Thymus (tissue), 11 donors: Measurements from ENCODE around the gene CPXM1. TPM values are rescaled to one million over a fixed set of nuclear protein-coding genes. Genes with fewer than 3 reads are reported as not detected.

Experiments
- DNase-seq, 9 donors: peaks; one replicate each; pipeline ENCODE4 v3.0.0-alpha.2; 2013; ENCODE audit warnings: low spot score in 9 of 9, low read depth in 6 of 9, missing footprints in 1 of 9
- H3K27ac ChIP-seq, 2 donors: one replicate each; pipeline ENCODE4 v1.5.1; 2013; ENCODE audit warnings: control low read depth in 1 of 2, low read depth in 1 of 2, low read length in 1 of 2, mild to moderate bottlenecking in 1 of 2, moderate library complexity in 1 of 2
- H3K27me3 ChIP-seq, 2 donors: one replicate each; pipeline ENCODE4 v1.5.1; 2013; ENCODE audit warnings: low read length in 1 of 2; ENCODE audit not compliant: control insufficient read depth in 2 of 2, insufficient read depth in 1 of 2
- H3K36me3 ChIP-seq, 2 donors: one replicate each; pipeline ENCODE4 v1.5.1; 2013; ENCODE audit warnings: low read length in 1 of 2, mild to moderate bottlenecking in 1 of 2, moderate library complexity in 1 of 2; ENCODE audit not compliant: control insufficient read depth in 2 of 2, insufficient read depth in 2 of 2
- H3K4me1 ChIP-seq, 2 donors: one replicate each; pipeline ENCODE4 v1.5.1; 2013; ENCODE audit warnings: low read length in 2 of 2; ENCODE audit not compliant: control insufficient read depth in 2 of 2, insufficient read depth in 2 of 2
- H3K4me3 ChIP-seq, 2 donors: one replicate each; pipeline ENCODE4 v1.5.1; 2013; ENCODE audit warnings: low read length in 2 of 2, control low read depth in 1 of 2, mild to moderate bottlenecking in 1 of 2
- H3K9me3 ChIP-seq, 2 donors: one replicate each; pipeline ENCODE4 v1.5.1; 2013; ENCODE audit warnings: low read length in 1 of 2, mild to moderate bottlenecking in 1 of 2; ENCODE audit not compliant: control insufficient read depth in 2 of 2, insufficient read depth in 1 of 2
- WGBS: extraction: QIAGEN DNeasy Blood & Tissue Kit; methylation state at CpG from one replicate; pipeline ENCODE4 v1.1.7; 2013; 5-methylcytosine and 5-hydroxymethylcytosine counted together
- polyA plus RNA-seq: library from polyadenylated mRNA; stranded (reverse); fragments of 200-250 nt; gene quantifications from one replicate; pipeline ENCODE4 v1.2.3, GENCODE V29; 2013
- total RNA-seq: library from RNA; stranded (reverse); fragments of 120-200 nt; gene quantifications from one replicate; pipeline ENCODE4 v1.2.4, GENCODE V29; 2013
- donor health status: healthy.

CPXM1 gene
- total and polyA plus RNA-seq, 2 donors, result 11.9 to 14.1 TPM

- Histone ChIP-seq H3K27me3 (peaks cover 55 to 98% of the 10 kb centered on the region in 2 donors), H3K4me1 (peaks cover 10 to 11% of the 10 kb centered on the region in 2 donors), H3K27ac (no peak overlapping the region), H3K4me3 (peak overlapping the region in 1 of 2 donors; percentile 36), H3K36me3 (no peaks in the 10 kb centered on the region), H3K9me3 (peaks cover 0 to 1% of the 10 kb centered on the region in 2 donors)
- 3% methylated on average over 26 of the region's 26 CpGs for WGBS
- DNase-seq, result no peak
Measured at GRCh38 chr20:2751347-2751877, 49.0 kb downstream of the CPXM1 start.

GRCh38 chr20:2750491-2751251 is 49.8 kb downstream of the CPXM1 start:
- peaks cover 10 to 11% of the 10 kb centered on the region in 2 donors for H3K4me1 ChIP-seq
- peaks cover 0 to 1% of the 10 kb centered on the region in 2 donors for H3K9me3 ChIP-seq
- no peak overlapping the region for H3K27ac ChIP-seq
- H3K27me3 ChIP-seq, result peaks cover 55 to 98% of the 10 kb centered on the region in 2 donors
- H3K4me3 ChIP-seq, result no peak overlapping the region
- H3K36me3 ChIP-seq, result no peaks in the 10 kb centered on the region
- DNase-seq, result no peak
- WGBS, result 4% methylated on average over 34 of the region's 34 CpGs

- DNase-seq, result no peak
- WGBS, result 32% methylated on average over 30 of the region's 30 CpGs
- Histone ChIP-seq H3K9me3 (peaks cover 0 to 1% of the 10 kb centered on the region in 2 donors), H3K36me3 (no peaks in the 10 kb centered on the region), H3K27me3 (peaks cover 49 to 98% of the 10 kb centered on the region in 2 donors), H3K4me1 (peaks cover 10 to 11% of the 10 kb centered on the region in 2 donors), H3K4me3 (no peak overlapping the region), H3K27ac (no peak overlapping the region)
Measured at GRCh38 chr20:2749951-2750490, 50.4 kb downstream of the CPXM1 start.

- Histone ChIP-seq H3K27ac (no peak overlapping the region), H3K9me3 (peaks cover 0 to 1% of the 10 kb centered on the region in 2 donors), H3K4me1 (peaks cover 10 to 11% of the 10 kb centered on the region in 2 donors), H3K4me3 (no peak overlapping the region), H3K36me3 (no peaks in the 10 kb centered on the region), H3K27me3 (peaks cover 49 to 96% of the 10 kb centered on the region in 2 donors)
- WGBS, result 53% methylated on average over 49 of the region's 49 CpGs
- no peak for DNase-seq
Measured at GRCh38 chr20:2749343-2749950, 51.0 kb downstream of the CPXM1 start.

GRCh38 chr20:2748551-2749342 is 51.7 kb downstream of the CPXM1 start:
- peaks cover 10 to 11% of the 10 kb centered on the region in 2 donors for H3K4me1 ChIP-seq
- no peak overlapping the region for H3K4me3 ChIP-seq
- H3K27me3 ChIP-seq, result peaks cover 45 to 90% of the 10 kb centered on the region in 2 donors
- no peak for DNase-seq
- no peak overlapping the region for H3K27ac ChIP-seq
- H3K36me3 ChIP-seq, result no peaks in the 10 kb centered on the region
- peaks cover 0 to 1% of the 10 kb centered on the region in 2 donors for H3K9me3 ChIP-seq
- 88% methylated on average over 10 of the region's 10 CpGs for WGBS

- Histone ChIP-seq H3K4me1 (peaks cover 6 to 11% of the 10 kb centered on the region in 2 donors), H3K27me3 (peaks cover 42 to 87% of the 10 kb centered on the region in 2 donors)
- no peak for DNase-seq
Measured at GRCh38 chr20:2747676-2748235, 52.7 kb downstream of the CPXM1 start.

GRCh38 chr20:2746636-2747265 is 53.7 kb downstream of the CPXM1 start:
- no peak overlapping the region for H3K4me3 ChIP-seq
- WGBS, result 73% methylated on average over 8 of the region's 8 CpGs
- no peak for DNase-seq
- H3K9me3 ChIP-seq, result peaks cover 0 to 1% of the 10 kb centered on the region in 2 donors
- H3K4me1 ChIP-seq, result peaks cover 3 to 4% of the 10 kb centered on the region in 2 donors
- no peak overlapping the region for H3K27ac ChIP-seq
- H3K36me3 ChIP-seq, result no peaks in the 10 kb centered on the region
- peaks cover 34 to 87% of the 10 kb centered on the region in 2 donors for H3K27me3 ChIP-seq

More at GRCh38 chr20:2747676-2748235, 52.7 kb downstream of the CPXM1 start:
- Histone ChIP-seq H3K9me3 (peaks cover 0 to 1% of the 10 kb centered on the region in 2 donors), H3K4me3 (no peak overlapping the region), H3K36me3 (no peaks in the 10 kb centered on the region), H3K27ac (no peak overlapping the region)
- 97% methylated on average over 8 of the region's 8 CpGs for WGBS
